ENCODE data around the gene KLHL13.

KLHL13 gene

DNA sequence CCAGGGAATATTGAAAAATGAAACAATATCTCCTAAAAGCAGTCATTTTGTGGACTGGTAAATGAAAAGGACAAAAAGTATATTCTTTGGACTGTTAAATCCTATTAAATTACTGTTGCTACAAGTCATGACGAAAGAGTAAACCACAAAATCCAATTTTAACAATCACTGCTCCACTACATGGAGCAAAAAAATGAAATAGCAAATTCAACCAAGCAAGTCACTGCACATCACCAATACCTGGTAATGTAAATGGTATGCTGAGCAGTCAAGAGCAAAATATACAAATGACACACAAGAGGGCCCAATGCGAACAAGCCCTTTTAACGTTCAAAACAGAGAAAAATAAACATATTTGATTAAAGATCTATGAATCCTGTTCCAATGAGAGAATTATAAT lies 126.2 kb downstream of the KLHL13 start:
- H3K27ac ChIP-seq (ENCODE audit: low read depth, low read length), result no peak overlapping the region
- no peaks in the 10 kb centered on the region for H3K36me3 ChIP-seq (ENCODE audit: control insufficient read depth, low read length)
- H4K20me1 ChIP-seq (ENCODE audit: control insufficient read depth, insufficient read depth, low read depth, low read length), result no peaks in the 10 kb centered on the region
- H3K4me2 ChIP-seq (ENCODE audit: low read length), result no peak overlapping the region
- no peak overlapping the region for H3K4me3 ChIP-seq (ENCODE audit: low read length)
- no peaks in the 10 kb centered on the region for H3K9me3 ChIP-seq (ENCODE audit: control insufficient read depth, insufficient read depth, low read length)
- H3K9me2 ChIP-seq (replicated peaks; ENCODE audit: control insufficient read depth, low read length), result no peaks in the 10 kb centered on the region
- no peaks in the 10 kb centered on the region for H3F3A ChIP-seq (ENCODE audit: control insufficient read depth, insufficient read depth)
- H3K4me1 ChIP-seq (ENCODE audit: control insufficient read depth, low read length), result no peaks in the 10 kb centered on the region
- H3K27me3 ChIP-seq (ENCODE audit: control insufficient read depth, low read length), result no peaks in the 10 kb centered on the region; the same call in 1 of the 2 replicates
- no peak for TF ChIP-seq EZH2phosphoT487 (IDR thresholded peaks at IDR 0.05; ENCODE audit: borderline replicate concordance, low read length)
- TF ChIP-seq, protein P1, sequence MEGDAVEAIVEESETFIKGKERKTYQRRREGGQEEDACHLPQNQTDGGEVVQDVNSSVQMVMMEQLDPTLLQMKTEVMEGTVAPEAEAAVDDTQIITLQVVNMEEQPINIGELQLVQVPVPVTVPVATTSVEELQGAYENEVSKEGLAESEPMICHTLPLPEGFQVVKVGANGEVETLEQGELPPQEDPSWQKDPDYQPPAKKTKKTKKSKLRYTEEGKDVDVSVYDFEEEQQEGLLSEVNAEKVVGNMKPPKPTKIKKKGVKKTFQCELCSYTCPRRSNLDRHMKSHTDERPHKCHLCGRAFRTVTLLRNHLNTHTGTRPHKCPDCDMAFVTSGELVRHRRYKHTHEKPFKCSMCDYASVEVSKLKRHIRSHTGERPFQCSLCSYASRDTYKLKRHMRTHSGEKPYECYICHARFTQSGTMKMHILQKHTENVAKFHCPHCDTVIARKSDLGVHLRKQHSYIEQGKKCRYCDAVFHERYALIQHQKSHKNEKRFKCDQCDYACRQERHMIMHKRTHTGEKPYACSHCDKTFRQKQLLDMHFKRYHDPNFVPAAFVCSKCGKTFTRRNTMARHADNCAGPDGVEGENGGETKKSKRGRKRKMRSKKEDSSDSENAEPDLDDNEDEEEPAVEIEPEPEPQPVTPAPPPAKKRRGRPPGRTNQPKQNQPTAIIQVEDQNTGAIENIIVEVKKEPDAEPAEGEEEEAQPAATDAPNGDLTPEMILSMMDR (IDR thresholded peaks at IDR 0.05; ENCODE audit: low read depth, low read length, poor library complexity, severe bottlenecking), result no peak
- H3K79me2 ChIP-seq (ENCODE audit: control insufficient read depth, low read length), result no peaks in the 10 kb centered on the region

DNA sequence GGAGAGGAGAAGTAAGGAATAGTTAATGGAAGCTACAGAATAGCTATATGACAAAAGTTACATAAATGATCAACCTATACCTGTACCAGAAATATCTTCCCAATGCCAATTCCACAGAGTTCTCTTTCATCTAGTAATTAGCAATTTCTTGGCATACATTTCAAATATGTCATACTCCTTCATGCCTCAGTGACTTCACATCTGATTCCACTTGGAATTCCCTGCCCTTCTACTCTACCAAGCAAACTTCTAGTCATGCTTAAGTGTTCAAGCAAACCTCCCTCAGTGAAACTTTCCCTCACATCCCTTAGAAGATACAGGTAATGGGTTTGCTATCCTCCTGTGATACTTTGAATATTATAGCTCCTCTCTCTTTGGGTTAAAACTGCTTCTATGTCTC lies 127.1 kb downstream of the KLHL13 start:
- Histone ChIP-seq H3K79me2 (ENCODE audit: control insufficient read depth, low read length) (no peaks in the 10 kb centered on the region), H3K36me3 (ENCODE audit: control insufficient read depth, low read length) (no peaks in the 10 kb centered on the region), H3K27me3 (ENCODE audit: control insufficient read depth, low read length) (no peaks in the 10 kb centered on the region; the same call in 1 of the 2 replicates), H4K20me1 (ENCODE audit: control insufficient read depth, insufficient read depth, low read depth, low read length) (no peaks in the 10 kb centered on the region), H3K4me3 (ENCODE audit: low read length) (no peak overlapping the region), H3K4me1 (ENCODE audit: control insufficient read depth, low read length) (no peaks in the 10 kb centered on the region), H3K9me2 (replicated peaks; ENCODE audit: control insufficient read depth, low read length) (no peaks in the 10 kb centered on the region), H3F3A (ENCODE audit: control insufficient read depth, insufficient read depth) (no peaks in the 10 kb centered on the region), H3K27ac (ENCODE audit: low read depth, low read length) (no peak overlapping the region), H3K4me2 (ENCODE audit: low read length) (no peak overlapping the region), H3K9me3 (ENCODE audit: control insufficient read depth, insufficient read depth, low read length) (no peaks in the 10 kb centered on the region)
- TF ChIP-seq, protein P1 (IDR thresholded peaks at IDR 0.05; ENCODE audit: low read depth, low read length, poor library complexity, severe bottlenecking), result no peak
- TF ChIP-seq EZH2phosphoT487 (IDR thresholded peaks at IDR 0.05; ENCODE audit: borderline replicate concordance, low read length), result no peak

DNA sequence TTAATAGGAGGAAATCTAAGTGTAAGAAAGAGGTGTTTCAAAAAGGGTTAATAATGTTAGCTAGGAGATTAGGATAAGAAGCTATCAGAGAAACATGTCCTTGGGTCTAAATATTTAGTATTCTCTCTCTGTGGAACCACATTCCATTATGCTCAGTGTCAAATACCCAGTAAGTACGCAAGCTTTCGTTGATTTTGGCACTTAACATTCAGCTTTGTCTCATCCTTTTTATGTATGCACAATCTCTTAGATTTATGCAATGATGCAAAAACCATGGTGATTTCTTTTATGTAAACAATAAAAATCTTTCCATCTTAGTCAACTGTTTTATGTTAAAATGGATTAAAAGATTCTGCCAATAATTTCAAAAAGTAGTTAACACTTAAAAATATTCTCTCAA lies 129.2 kb downstream of the KLHL13 start:
- no peaks in the 10 kb centered on the region for H3F3A ChIP-seq (ENCODE audit: control insufficient read depth, insufficient read depth)
- no peaks in the 10 kb centered on the region; the same call in 1 of the 2 replicates for H3K27me3 ChIP-seq (ENCODE audit: control insufficient read depth, low read length)
- H3K79me2 ChIP-seq (ENCODE audit: control insufficient read depth, low read length), result no peaks in the 10 kb centered on the region
- H3K9me2 ChIP-seq (replicated peaks; ENCODE audit: control insufficient read depth, low read length), result no peaks in the 10 kb centered on the region
- H3K9me3 ChIP-seq (ENCODE audit: control insufficient read depth, insufficient read depth, low read length), result no peaks in the 10 kb centered on the region
- no peaks in the 10 kb centered on the region for H3K4me1 ChIP-seq (ENCODE audit: control insufficient read depth, low read length)
- no peak overlapping the region for H3K4me3 ChIP-seq (ENCODE audit: low read length)
- H3K36me3 ChIP-seq (ENCODE audit: control insufficient read depth, low read length), result no peaks in the 10 kb centered on the region
- H3K4me2 ChIP-seq (ENCODE audit: low read length), result no peak overlapping the region
- no peak for TF ChIP-seq EZH2phosphoT487 (IDR thresholded peaks at IDR 0.05; ENCODE audit: borderline replicate concordance, low read length)
- TF ChIP-seq, protein P1 (IDR thresholded peaks at IDR 0.05; ENCODE audit: low read depth, low read length, poor library complexity, severe bottlenecking), result no peak
- H3K27ac ChIP-seq (ENCODE audit: low read depth, low read length), result no peak overlapping the region
- no peaks in the 10 kb centered on the region for H4K20me1 ChIP-seq (ENCODE audit: control insufficient read depth, insufficient read depth, low read depth, low read length)

All from DOHH2 (cell line).